SU-DHL-6 (cell line): Measurements from ENCODE around the gene PCDH18.

Experiments used
- CTCF ChIP-seq: fragments of 200-600 bp; sonication (generic); IDR thresholded peaks from one replicate; pipeline ENCODE4 v1.5.1; 2017; ENCODE audit warnings: antibody characterized with exemption, mild to moderate bottlenecking, low read length, moderate library complexity; ENCODE audit not compliant: insufficient read depth, poor library complexity, severe bottlenecking
- EZH2phosphoT487 ChIP-seq: fragments of 200-600 bp; sonication (generic), shearing (Covaris generic); conservative IDR thresholded peaks from 2 replicates; pipeline ENCODE4 v1.6.1; 2018; ENCODE audit warnings: mild to moderate bottlenecking, antibody characterized with exemption, low read length, moderate library complexity, mixed read lengths

GRCh38 chr4:137519406-137519805 is 12.9 kb downstream of the PCDH18 start:
- no peak for TF ChIP-seq CTCF
- TF ChIP-seq EZH2phosphoT487: no peak
